NCI-H524 (cell line): ENCODE measurements around the gene MYO18B.

ENCODE experiments used
- DNase-seq, 2 experiments: peaks; one replicate each; lab custom pipeline; 2025; lab: John Stamatoyannopoulos, UW

MYO18B gene

GRCh38 chr22:26047516-26047915 is 305.5 kb downstream of the MYO18B start:
- DNase-seq, result no peak

- DNase-seq, result no peak
These were observed 305.9 kb downstream of the MYO18B start for GRCh38 chr22:26047920-26048319.

- DNase-seq, result no peak
These were observed 308.1 kb downstream of the MYO18B start for GRCh38 chr22:26050079-26050478.

- no peak for DNase-seq
These were observed 311.8 kb downstream of the MYO18B start for GRCh38 chr22:26053737-26054316.

GRCh38 chr22:26054841-26055605 is 313.0 kb downstream of the MYO18B start:
- no peak for DNase-seq

GRCh38 chr22:26055693-26056092 is 313.7 kb downstream of the MYO18B start:
- DNase-seq, result no peak

- no peak for DNase-seq
These were observed 314.6 kb downstream of the MYO18B start for GRCh38 chr22:26056455-26057200.

GRCh38 chr22:26057731-26058130 is 315.7 kb downstream of the MYO18B start:
- DNase-seq, result no peak

GRCh38 chr22:26064048-26064447 is 322.1 kb downstream of the MYO18B start:
- DNase-seq, result no peak

GRCh38 chr22:26065847-26066246 is 323.9 kb downstream of the MYO18B start:
- peak in 1 of 2 experiments; percentile 24 for DNase-seq

- peak; percentile 27 to 59 for DNase-seq
These were observed 324.5 kb downstream of the MYO18B start for GRCh38 chr22:26066534-26066933.

- no peak for DNase-seq
These were observed 326.6 kb downstream of the MYO18B start for GRCh38 chr22:26068571-26068970.

GRCh38 chr22:26072621-26073020 is 330.6 kb downstream of the MYO18B start:
- DNase-seq, result peak; percentile 43 to 88

GRCh38 chr22:26075251-26075650 is 333.3 kb downstream of the MYO18B start:
- DNase-seq, result no peak

GRCh38 chr22:26079009-26079408 is 337.0 kb downstream of the MYO18B start:
- no peak for DNase-seq
